H9 (cell line): ENCODE measurements around the gene TTC6. TPM values are rescaled to one million over a fixed set of nuclear protein-coding genes. Genes with fewer than 3 reads are reported as not detected.

ENCODE experiments used
- DNase-seq: peaks from one replicate; pipeline ENCODE4 v3.0.0-alpha.2; 2017
- H2AFZ ChIP-seq: one replicate; pipeline ENCODE4 v1.6.1; 2013; ENCODE audit warnings: mild to moderate bottlenecking, low read length, control low read depth, moderate library complexity
- H2AK5ac ChIP-seq: 2 replicates; pipeline ENCODE4 v1.6.1; 2013; ENCODE audit warnings: low read length, control low read depth, mixed read lengths; ENCODE audit not compliant: insufficient read length
- H2BK120ac ChIP-seq: one replicate; pipeline ENCODE4 v1.6.1; 2013; ENCODE audit warnings: low read depth, mild to moderate bottlenecking, low read length, control low read depth, inconsistent platforms; ENCODE audit not compliant: poor library complexity, severe bottlenecking
- H2BK12ac ChIP-seq: 2 replicates; pipeline ENCODE4 v1.6.1; 2013; ENCODE audit warnings: low read length, control low read depth, mixed read lengths, low read depth; ENCODE audit not compliant: insufficient read length
- H2BK15ac ChIP-seq: 2 replicates; pipeline ENCODE4 v1.6.1; 2013; ENCODE audit warnings: low read depth, low read length, control low read depth
- H2BK20ac ChIP-seq: one replicate; pipeline ENCODE4 v1.6.1; 2013; ENCODE audit warnings: low read depth, mild to moderate bottlenecking, low read length, control low read depth, inconsistent platforms; ENCODE audit not compliant: poor library complexity, severe bottlenecking
- H2BK5ac ChIP-seq: 2 replicates; pipeline ENCODE4 v1.6.1; 2013; ENCODE audit warnings: low read length, control low read depth, mixed read lengths; ENCODE audit not compliant: insufficient read length
- H3K14ac ChIP-seq: 2 replicates; pipeline ENCODE4 v1.6.1; 2013; ENCODE audit warnings: low read length, control low read depth; ENCODE audit not compliant: insufficient read depth
- H3K18ac ChIP-seq: 2 replicates; pipeline ENCODE4 v1.6.1; 2013; ENCODE audit warnings: low read depth, mild to moderate bottlenecking, mixed read lengths, low read length, control low read depth; ENCODE audit not compliant: insufficient read length
- H3K23ac ChIP-seq: 2 replicates; pipeline ENCODE4 v1.6.1; 2013; ENCODE audit warnings: low read length, control low read depth, mixed read lengths, low read depth; ENCODE audit not compliant: insufficient read length
- H3K23me2 ChIP-seq: 2 replicates; pipeline ENCODE4 v1.6.1; 2013; ENCODE audit warnings: low read depth, mild to moderate bottlenecking, mixed read lengths, low read length, control low read depth; ENCODE audit not compliant: insufficient read length, poor library complexity, severe bottlenecking
- H3K27ac ChIP-seq: 2 replicates; pipeline ENCODE4 v1.5.1; 2013; ENCODE audit warnings: low read length, control low read depth, mixed read lengths, low read depth; ENCODE audit not compliant: insufficient read length
- H3K27me3 ChIP-seq: 2 replicates; pipeline ENCODE4 v1.6.1; 2013; ENCODE audit warnings: low read length, control low read depth, inconsistent platforms; ENCODE audit not compliant: insufficient read depth
- H3K4ac ChIP-seq: 2 replicates; pipeline ENCODE4 v1.6.1; 2013; ENCODE audit warnings: low read depth, mild to moderate bottlenecking, control low read depth, inconsistent platforms, low read length, moderate library complexity
- H3K4me1 ChIP-seq: 2 replicates; pipeline ENCODE4 v1.6.1; 2013; ENCODE audit warnings: low read length, control low read depth, inconsistent platforms; ENCODE audit not compliant: insufficient read depth
- H3K4me2 ChIP-seq: 2 replicates; pipeline ENCODE4 v1.6.1; 2013; ENCODE audit warnings: low read length, control low read depth, mixed read lengths; ENCODE audit not compliant: insufficient read length, insufficient read depth
- H3K56ac ChIP-seq: 2 replicates; pipeline ENCODE4 v1.6.1; 2013; ENCODE audit warnings: low read depth, mild to moderate bottlenecking, mixed read lengths, low read length, control low read depth; ENCODE audit not compliant: insufficient read length
- H3K79me1 ChIP-seq: 2 replicates; pipeline ENCODE4 v1.6.1; 2013; ENCODE audit warnings: low read depth, mild to moderate bottlenecking, moderate library complexity, low read length, control low read depth, inconsistent platforms; ENCODE audit not compliant: insufficient read depth, poor library complexity, severe bottlenecking
- H3K79me2 ChIP-seq: 2 replicates; pipeline ENCODE4 v1.6.1; 2013; ENCODE audit warnings: low read length, control low read depth, inconsistent platforms; ENCODE audit not compliant: insufficient read depth
- H3K9ac ChIP-seq: 2 replicates; pipeline ENCODE4 v1.6.1; 2013; ENCODE audit warnings: low read length, control low read depth, mixed read lengths; ENCODE audit not compliant: insufficient read length; ENCODE audit errors: extremely low read depth
- H3K9me3 ChIP-seq: one replicate; pipeline ENCODE4 v1.6.1; 2013; ENCODE audit warnings: low read depth, low read length, inconsistent platforms; ENCODE audit not compliant: control insufficient read depth
- H3T11ph ChIP-seq: one replicate; pipeline ENCODE4 v1.6.1; 2013; ENCODE audit warnings: mild to moderate bottlenecking, low read length, control low read depth, inconsistent platforms
- H4K20me1 ChIP-seq: one replicate; pipeline ENCODE4 v1.6.1; 2013; ENCODE audit not compliant: control insufficient read depth, insufficient read length, insufficient read depth
- H4K5ac ChIP-seq: 2 replicates; pipeline ENCODE4 v1.6.1; 2013; ENCODE audit warnings: low read depth, mild to moderate bottlenecking, mixed read lengths, low read length, control low read depth; ENCODE audit not compliant: insufficient read length
- H4K8ac ChIP-seq: replicated peaks from 2 replicates; pipeline ENCODE4 v1.6.1; 2013; ENCODE audit warnings: low read length, control low read depth, mixed read lengths, low read depth; ENCODE audit not compliant: insufficient read length
- H4K91ac ChIP-seq: 2 replicates; pipeline ENCODE4 v1.6.1; 2013; ENCODE audit warnings: low read depth, mild to moderate bottlenecking, moderate library complexity, mixed read lengths, low read length, control low read depth; ENCODE audit not compliant: insufficient read length
- H3K27ac Mint-ChIP-seq, 3 experiments: 2 replicates in 2 of 3; 3 replicates in 1 of 3; pipeline ENCODE4 v1.8.0; 2020 to 2021; ENCODE audit warnings: mixed read lengths in 3 of 3, mild to moderate bottlenecking in 1 of 3, moderate library complexity in 1 of 3
- H3K27me3 Mint-ChIP-seq: 2 replicates; pipeline ENCODE4 v1.8.0; 2021; ENCODE audit warnings: low read depth, mild to moderate bottlenecking, moderate library complexity, mixed read lengths
- H3K36me3 Mint-ChIP-seq, 3 experiments: 2 replicates in 2 of 3; 3 replicates in 1 of 3; pipeline ENCODE4 v1.8.0; 2020 to 2021; ENCODE audit warnings: low read depth in 3 of 3, mixed read lengths in 3 of 3; ENCODE audit not compliant: insufficient read depth in 1 of 3
- H3K4me1 Mint-ChIP-seq, 2 experiments: 2 replicates each; pipeline ENCODE4 v1.8.0; 2020; ENCODE audit warnings: mixed read lengths in 2 of 2
- H3K4me3 Mint-ChIP-seq, 2 experiments: 2 replicates in 1 of 2; 3 replicates in 1 of 2; pipeline ENCODE4 v1.8.0; 2020 to 2021; ENCODE audit warnings: mild to moderate bottlenecking in 2 of 2, mixed read lengths in 2 of 2, moderate library complexity in 1 of 2
- H3K9me3 Mint-ChIP-seq, 2 experiments: 2 replicates in 1 of 2; 3 replicates in 1 of 2; pipeline ENCODE4 v1.8.0; 2020; ENCODE audit warnings: mild to moderate bottlenecking in 2 of 2, mixed read lengths in 2 of 2, moderate library complexity in 1 of 2
- CTCF ChIP-seq: fragments of 200-600 bp; sonication (generic); conservative IDR thresholded peaks from 3 replicates; pipeline ENCODE4 v1.8.0; 2021; ENCODE audit warnings: antibody characterized with exemption, mild to moderate bottlenecking
- WGBS: extraction: QIAGEN DNeasy Blood & Tissue Kit; methylation state at CpG from one replicate; pipeline ENCODE4 v1.1.7; 2013; ENCODE audit warnings: missing lambda C conversion rate, low lambda C conversion rate, mixed read lengths; ENCODE audit not compliant: insufficient read length; ENCODE audit errors: extremely low coverage; 5-methylcytosine and 5-hydroxymethylcytosine counted together
- total RNA-seq: library from RNA; stranded (reverse); gene quantifications from 2 replicates; pipeline ENCODE4 v1.2.1, GENCODE V29; 2021

TTC6 gene
- total RNA-seq, 1 experiment from 2014 or later = 0.24 TPM

- Histone ChIP-seq H4K91ac (no peak overlapping the region), H3K9me3 (no peaks in the 10 kb centered on the region), H3K9ac (no peak overlapping the region), H3K23ac (no peak overlapping the region), H3K79me2 (no peaks in the 10 kb centered on the region), H3K14ac (no peak overlapping the region), H3K56ac (no peak overlapping the region), H3K27ac (no peak overlapping the region), H3K27me3 (peaks cover 16% of the 10 kb centered on the region; the same call in 1 of the 2 replicates), H2AFZ (no peak overlapping the region), H4K5ac (no peak overlapping the region), H2BK12ac (no peak overlapping the region), H4K20me1 (no peaks in the 10 kb centered on the region), H3K4ac (no peak overlapping the region), H3K4me1 (no peaks in the 10 kb centered on the region), H4K8ac (no peak overlapping the region), H2AK5ac (no peak overlapping the region), H2BK20ac (no peak overlapping the region), H2BK15ac (no peak overlapping the region), H2BK5ac (no peak overlapping the region), H3K23me2 (peaks cover 9% of the 10 kb centered on the region), H3T11ph (no peak overlapping the region), H3K4me2 (no peak overlapping the region), H3K18ac (no peak overlapping the region), H3K79me1 (no peaks in the 10 kb centered on the region), H2BK120ac (no peak overlapping the region)
- DNase-seq = no peak
- Mint-ChIP-seq H3K4me3 (no peak overlapping the region), H3K27me3 (peaks cover 79% of the 10 kb centered on the region), H3K27ac (no peak overlapping the region), H3K9me3 (peaks cover 3% of the 10 kb centered on the region in 2 experiments; a peak in 3 of 5 replicates), H3K4me1 (peaks cover 3% of the 10 kb centered on the region in 2 experiments; a peak in 2 of 4 replicates), H3K36me3 (no peaks in the 10 kb centered on the region; a peak in 1 of 7 replicates)
- no CpG with 5 or more reads among the region's 1 CpG for WGBS
- TF ChIP-seq CTCF = no peak
Observed at GRCh38 chr14:37623971-37624370, 28.5 kb downstream of the TTC6 start.
